OCI-LY7 (cell line): ENCODE measurements around the gene EIF4EBP2. TPM values are rescaled to one million over a fixed set of nuclear protein-coding genes. Genes with fewer than 3 reads are reported as not detected.
A peak's percentile ranks its signal among the peaks of the same experiment; 100 is the strongest.

ENCODE experiments used
- BruUV-seq: library from RNA; stranded (reverse); fragments of 400-500 nt; replicated peaks from 2 replicates; lab custom pipeline; 2021; lab: Mats Ljungman, UMichigan
- CTCF ChIA-PET: fragments of 300-600 bp; sonication (Branson Sonifier 250); formaldehyde crosslinking; loops from one replicate; lab custom pipeline; 2022; ENCODE audit warnings: antibody characterized with exemption; ENCODE audit not compliant: unreplicated experiment; lab: Charles Lee
- POLR2A ChIA-PET: fragments of 300-600 bp; sonication (Branson Sonifier 250); formaldehyde crosslinking; loops from one replicate; lab custom pipeline; 2022; ENCODE audit warnings: antibody characterized with exemption; lab: Charles Lee
- DNase-seq: peaks from one replicate; pipeline ENCODE4 v3.0.0-alpha.2; 2015; ENCODE audit warnings: low spot score
- H2AFZ ChIP-seq: fragments of 200-600 bp; sonication (generic), shearing (Covaris generic); 2 replicates; pipeline ENCODE4 v1.6.1; 2014; ENCODE audit warnings: mild to moderate bottlenecking, antibody characterized with exemption, low read length, moderate library complexity
- H3K27ac ChIP-seq: fragments of 200-600 bp; sonication (generic); 2 replicates; pipeline ENCODE4 v1.5.1; 2014; ENCODE audit warnings: mixed run types, low read depth, mild to moderate bottlenecking, moderate library complexity, low read length, inconsistent platforms; ENCODE audit not compliant: poor library complexity, severe bottlenecking
- H3K36me3 ChIP-seq: fragments of 200-600 bp; sonication (generic); 2 replicates; pipeline ENCODE4 v1.6.1; 2014; ENCODE audit warnings: mild to moderate bottlenecking, antibody characterized with exemption, low read length, moderate library complexity, mixed read lengths; ENCODE audit not compliant: insufficient read depth
- H3K4me1 ChIP-seq: fragments of 200-600 bp; sonication (generic); 2 replicates; pipeline ENCODE4 v1.5.1; 2014; ENCODE audit warnings: mild to moderate bottlenecking, low read length; ENCODE audit not compliant: insufficient read depth, poor library complexity, severe bottlenecking
- H3K4me2 ChIP-seq: fragments of 200-600 bp; sonication (generic); 2 replicates; pipeline ENCODE4 v1.6.1; 2014; ENCODE audit warnings: mild to moderate bottlenecking, low read length
- H3K4me3 ChIP-seq: fragments of 200-600 bp; sonication (generic); 2 replicates; pipeline ENCODE4 v1.5.1; 2014; ENCODE audit warnings: mild to moderate bottlenecking, low read depth, low read length; ENCODE audit not compliant: poor library complexity, severe bottlenecking
- H3K79me2 ChIP-seq: fragments of 200-600 bp; sonication (generic); 2 replicates; pipeline ENCODE4 v1.6.1; 2016; ENCODE audit warnings: low read depth, mild to moderate bottlenecking, low read length, moderate library complexity, mixed read lengths; ENCODE audit not compliant: insufficient read depth
- H3K9me2 ChIP-seq: fragments of 200-600 bp; sonication (generic); 2 replicates; pipeline ENCODE4 v1.6.1; 2016; ENCODE audit warnings: mild to moderate bottlenecking, low read length, mixed read lengths; ENCODE audit not compliant: insufficient read depth
- H3K9me3 ChIP-seq: fragments of 200-600 bp; sonication (generic); 2 replicates; pipeline ENCODE4 v1.6.1; 2014; ENCODE audit warnings: mild to moderate bottlenecking, mixed run types, low read length, mixed read lengths
- H4K20me1 ChIP-seq: fragments of 200-600 bp; sonication (generic); 2 replicates; pipeline ENCODE4 v1.6.1; 2014; ENCODE audit warnings: mild to moderate bottlenecking, antibody characterized with exemption, low read length, moderate library complexity, mixed read lengths; ENCODE audit not compliant: insufficient read depth
- CTCF ChIP-seq: fragments of 200-600 bp; sonication (generic); conservative IDR thresholded peaks from 2 replicates; pipeline ENCODE4 v1.5.1; 2014; ENCODE audit warnings: mild to moderate bottlenecking, antibody characterized with exemption, low read length, moderate library complexity, mixed read lengths
- EZH2phosphoT487 ChIP-seq: fragments of 200-600 bp; sonication (generic); IDR thresholded peaks from 2 replicates; pipeline ENCODE4 v1.6.1; 2018; ENCODE audit warnings: low read depth, borderline replicate concordance, mild to moderate bottlenecking, mixed run types, antibody characterized with exemption, low read length, moderate library complexity, mixed read lengths
- intact Hi-C: fragments of 100-400 bp; cut with micrococcal nuclease; formaldehyde crosslinking; loops from one replicate; pipeline ENCODE4 v1.10.0; 2022; ENCODE audit not compliant: unreplicated experiment
- total RNA-seq, 2 experiments: library from RNA; depleted of rRNA in 1 of 2; stranded (reverse); fragments of >200 nt in 1 of 2; shearing (Covaris generic) in 1 of 2; gene quantifications; 2 replicates each; pipeline ENCODE4 v1.2.3, GENCODE V29; 2014 to 2022

EIF4EBP2 gene
- total RNA-seq, 2 experiments from 2014 or later = 24.5 to 59.8 TPM

GRCh38 chr10:70355051-70356021 lies 48.6 kb upstream of the EIF4EBP2 start:
- CTCF ChIA-PET = interaction anchor here (1.1 to 1.4 kb wide), 3 partner anchors 9 to 134 kb away, joined by 3 to 9 read pairs (median 5); no protein-coding TSS in a partner anchor
- H3K4me1 ChIP-seq = peaks cover 45% of the 10 kb centered on the region
- POLR2A ChIA-PET = interaction anchor here (0.5 to 2.6 kb wide), 12 partner anchors 18 to 208 kb away, joined by 3 to 9 read pairs (median 5); partner anchors contain the start of genes PPA1 and TYSND1
- H3K9me3 ChIP-seq = no peaks in the 10 kb centered on the region
- peak overlapping the region; percentile 72 for H2AFZ ChIP-seq
- no peaks in the 10 kb centered on the region for H3K36me3 ChIP-seq
- peak overlapping the region; percentile 50 for H3K4me3 ChIP-seq
- H3K79me2 ChIP-seq = no peaks in the 10 kb centered on the region
- DNase-seq = peak; percentile 61
- no peaks in the 10 kb centered on the region for H4K20me1 ChIP-seq
- no TSS peak for BruUV-seq
- H3K9me2 ChIP-seq = no peaks in the 10 kb centered on the region
- TF ChIP-seq CTCF (peak; percentile 30; the same call in 1 of the 2 replicates), EZH2phosphoT487 (no peak)
- intact Hi-C loops = no loop called here
- peak overlapping the region; percentile 32 for H3K27ac ChIP-seq
- peak overlapping the region; percentile 74 for H3K4me2 ChIP-seq

GRCh38 chr10:70357565-70357964 lies 46.4 kb upstream of the EIF4EBP2 start:
- Histone ChIP-seq H3K4me2 (peak overlapping the region; percentile 24; the same call in 1 of the 2 replicates), H4K20me1 (no peaks in the 10 kb centered on the region), H3K9me2 (no peaks in the 10 kb centered on the region), H3K27ac (no peak overlapping the region), H3K36me3 (no peaks in the 10 kb centered on the region; the same call in 1 of the 2 replicates), H3K79me2 (no peaks in the 10 kb centered on the region), H3K4me1 (peaks cover 39% of the 10 kb centered on the region), H2AFZ (no peak overlapping the region), H3K9me3 (no peaks in the 10 kb centered on the region), H3K4me3 (no peak overlapping the region)
- ChIA-PET POLR2A (interaction anchor here (1.6 kb wide), 1 partner anchor 126 kb away, joined by 4 read pairs; no protein-coding TSS in a partner anchor), CTCF (interaction anchor here (0.5 kb wide), 1 partner anchor 11 kb away, joined by 4 read pairs; no protein-coding TSS in a partner anchor)
- no peak for DNase-seq
- no TSS peak for BruUV-seq
- intact Hi-C loops = no loop called here
- TF ChIP-seq CTCF = no peak
- TF ChIP-seq EZH2phosphoT487 = no peak
